ENCODE data around the gene EPM2AIP1.

DNA sequence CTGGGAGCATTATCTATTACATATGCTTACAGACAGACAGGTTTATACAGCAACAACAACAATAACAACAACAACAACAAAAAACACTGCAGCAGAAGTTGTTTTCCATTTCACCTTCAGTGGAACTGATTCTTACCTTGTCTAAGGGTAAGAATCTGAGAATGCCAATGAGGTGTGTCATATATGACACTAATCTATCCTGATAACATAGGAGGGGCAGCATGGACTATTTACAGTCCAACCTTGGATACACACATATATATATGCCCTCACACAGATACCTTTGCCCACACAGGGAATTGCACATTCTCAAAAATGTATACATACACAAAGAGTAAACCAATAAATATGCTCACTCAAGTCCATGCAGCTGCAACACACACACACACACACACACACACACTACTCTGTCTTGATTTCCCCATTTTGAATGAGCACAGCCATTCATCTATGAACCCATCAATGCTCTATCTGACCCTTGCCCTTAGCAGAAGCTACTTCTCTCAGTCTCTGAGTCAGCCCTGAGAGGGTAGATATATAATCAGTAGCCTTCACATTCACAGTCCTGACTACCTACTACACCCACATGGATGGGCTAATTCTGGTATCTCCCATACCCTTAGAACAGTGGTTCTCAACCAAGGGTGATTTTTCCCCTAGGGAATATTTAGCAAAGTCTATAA, 38.3 kb downstream of the EPM2AIP1 start:
- TF ChIP-seq, protein P1, sequence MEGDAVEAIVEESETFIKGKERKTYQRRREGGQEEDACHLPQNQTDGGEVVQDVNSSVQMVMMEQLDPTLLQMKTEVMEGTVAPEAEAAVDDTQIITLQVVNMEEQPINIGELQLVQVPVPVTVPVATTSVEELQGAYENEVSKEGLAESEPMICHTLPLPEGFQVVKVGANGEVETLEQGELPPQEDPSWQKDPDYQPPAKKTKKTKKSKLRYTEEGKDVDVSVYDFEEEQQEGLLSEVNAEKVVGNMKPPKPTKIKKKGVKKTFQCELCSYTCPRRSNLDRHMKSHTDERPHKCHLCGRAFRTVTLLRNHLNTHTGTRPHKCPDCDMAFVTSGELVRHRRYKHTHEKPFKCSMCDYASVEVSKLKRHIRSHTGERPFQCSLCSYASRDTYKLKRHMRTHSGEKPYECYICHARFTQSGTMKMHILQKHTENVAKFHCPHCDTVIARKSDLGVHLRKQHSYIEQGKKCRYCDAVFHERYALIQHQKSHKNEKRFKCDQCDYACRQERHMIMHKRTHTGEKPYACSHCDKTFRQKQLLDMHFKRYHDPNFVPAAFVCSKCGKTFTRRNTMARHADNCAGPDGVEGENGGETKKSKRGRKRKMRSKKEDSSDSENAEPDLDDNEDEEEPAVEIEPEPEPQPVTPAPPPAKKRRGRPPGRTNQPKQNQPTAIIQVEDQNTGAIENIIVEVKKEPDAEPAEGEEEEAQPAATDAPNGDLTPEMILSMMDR (IDR thresholded peaks at IDR 0.05; ENCODE audit: poor library complexity, severe bottlenecking): no peak
- TF ChIP-seq POLR2AphosphoS5 (IDR thresholded peaks at IDR 0.05) (no peak), SMC3 (conservative IDR thresholded peaks at IDR 0.05; ENCODE audit: poor library complexity) (no peak), EP300 (conservative IDR thresholded peaks at IDR 0.05; ENCODE audit: poor library complexity, severe bottlenecking) (no peak), TAF1 (IDR thresholded peaks at IDR 0.05; ENCODE audit: low read depth) (no peak), EZH2 (IDR thresholded peaks at IDR 0.05; ENCODE audit: borderline replicate concordance, insufficient read depth, low read length, poor library complexity, severe bottlenecking) (no peak), RAD21 (conservative IDR thresholded peaks at IDR 0.05) (no peak)
- TF ChIP-seq, protein P2, sequence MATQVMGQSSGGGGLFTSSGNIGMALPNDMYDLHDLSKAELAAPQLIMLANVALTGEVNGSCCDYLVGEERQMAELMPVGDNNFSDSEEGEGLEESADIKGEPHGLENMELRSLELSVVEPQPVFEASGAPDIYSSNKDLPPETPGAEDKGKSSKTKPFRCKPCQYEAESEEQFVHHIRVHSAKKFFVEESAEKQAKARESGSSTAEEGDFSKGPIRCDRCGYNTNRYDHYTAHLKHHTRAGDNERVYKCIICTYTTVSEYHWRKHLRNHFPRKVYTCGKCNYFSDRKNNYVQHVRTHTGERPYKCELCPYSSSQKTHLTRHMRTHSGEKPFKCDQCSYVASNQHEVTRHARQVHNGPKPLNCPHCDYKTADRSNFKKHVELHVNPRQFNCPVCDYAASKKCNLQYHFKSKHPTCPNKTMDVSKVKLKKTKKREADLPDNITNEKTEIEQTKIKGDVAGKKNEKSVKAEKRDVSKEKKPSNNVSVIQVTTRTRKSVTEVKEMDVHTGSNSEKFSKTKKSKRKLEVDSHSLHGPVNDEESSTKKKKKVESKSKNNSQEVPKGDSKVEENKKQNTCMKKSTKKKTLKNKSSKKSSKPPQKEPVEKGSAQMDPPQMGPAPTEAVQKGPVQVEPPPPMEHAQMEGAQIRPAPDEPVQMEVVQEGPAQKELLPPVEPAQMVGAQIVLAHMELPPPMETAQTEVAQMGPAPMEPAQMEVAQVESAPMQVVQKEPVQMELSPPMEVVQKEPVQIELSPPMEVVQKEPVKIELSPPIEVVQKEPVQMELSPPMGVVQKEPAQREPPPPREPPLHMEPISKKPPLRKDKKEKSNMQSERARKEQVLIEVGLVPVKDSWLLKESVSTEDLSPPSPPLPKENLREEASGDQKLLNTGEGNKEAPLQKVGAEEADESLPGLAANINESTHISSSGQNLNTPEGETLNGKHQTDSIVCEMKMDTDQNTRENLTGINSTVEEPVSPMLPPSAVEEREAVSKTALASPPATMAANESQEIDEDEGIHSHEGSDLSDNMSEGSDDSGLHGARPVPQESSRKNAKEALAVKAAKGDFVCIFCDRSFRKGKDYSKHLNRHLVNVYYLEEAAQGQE (IDR thresholded peaks at IDR 0.05; ENCODE audit: borderline replicate concordance): no peak

Data from neural cell (in vitro differentiated cells).